Measurements from ENCODE around the gene RGSL1. TPM values are rescaled to one million over a fixed set of nuclear protein-coding genes. Genes with fewer than 3 reads are reported as not detected.

The RGSL1 gene
- polyA plus RNA-seq, 1 experiment = not detected

DNA sequence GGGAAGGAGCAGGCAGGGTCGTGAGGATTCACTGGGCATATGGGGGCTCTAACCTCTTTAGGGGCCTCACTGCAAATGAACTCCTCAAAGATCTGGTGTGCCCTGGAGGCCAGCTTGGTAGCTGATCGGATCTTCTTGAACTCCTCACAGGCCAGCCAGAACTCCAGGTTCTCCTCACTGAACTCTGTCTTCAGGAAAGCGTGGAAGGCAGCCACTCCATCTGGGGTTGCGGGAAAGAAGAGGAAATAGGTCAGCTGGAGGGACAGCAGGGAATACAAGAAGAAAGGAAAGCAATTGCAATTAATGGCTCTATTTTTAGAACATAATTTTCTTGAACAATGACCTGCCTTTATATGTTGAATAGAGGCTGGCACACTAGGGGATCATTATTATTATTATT is 152.0 kb downstream of the RGSL1 start:
- CTCF ChIA-PET = interaction anchor here (0.7 to 16.9 kb wide), 7 partner anchors 9 to 193 kb away, joined by 3 to 488 read pairs (median 6); partner anchors contain the start of gene NPL
- Histone ChIP-seq H3K36me3 (ENCODE audit: control insufficient read depth, insufficient read depth, low read length) (no peaks in the 10 kb centered on the region), H3K27me3 (ENCODE audit: control insufficient read depth, insufficient read depth, low read length) (peaks cover 7% of the 10 kb centered on the region), H3K4me3 (ENCODE audit: low read depth, low read length) (no peak overlapping the region)
- no peak for DNase-seq (ENCODE audit: low read depth)
- POLR2A ChIA-PET = no interaction called here
- TF ChIP-seq, protein P1, sequence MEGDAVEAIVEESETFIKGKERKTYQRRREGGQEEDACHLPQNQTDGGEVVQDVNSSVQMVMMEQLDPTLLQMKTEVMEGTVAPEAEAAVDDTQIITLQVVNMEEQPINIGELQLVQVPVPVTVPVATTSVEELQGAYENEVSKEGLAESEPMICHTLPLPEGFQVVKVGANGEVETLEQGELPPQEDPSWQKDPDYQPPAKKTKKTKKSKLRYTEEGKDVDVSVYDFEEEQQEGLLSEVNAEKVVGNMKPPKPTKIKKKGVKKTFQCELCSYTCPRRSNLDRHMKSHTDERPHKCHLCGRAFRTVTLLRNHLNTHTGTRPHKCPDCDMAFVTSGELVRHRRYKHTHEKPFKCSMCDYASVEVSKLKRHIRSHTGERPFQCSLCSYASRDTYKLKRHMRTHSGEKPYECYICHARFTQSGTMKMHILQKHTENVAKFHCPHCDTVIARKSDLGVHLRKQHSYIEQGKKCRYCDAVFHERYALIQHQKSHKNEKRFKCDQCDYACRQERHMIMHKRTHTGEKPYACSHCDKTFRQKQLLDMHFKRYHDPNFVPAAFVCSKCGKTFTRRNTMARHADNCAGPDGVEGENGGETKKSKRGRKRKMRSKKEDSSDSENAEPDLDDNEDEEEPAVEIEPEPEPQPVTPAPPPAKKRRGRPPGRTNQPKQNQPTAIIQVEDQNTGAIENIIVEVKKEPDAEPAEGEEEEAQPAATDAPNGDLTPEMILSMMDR (IDR thresholded peaks at IDR 0.05; ENCODE audit: insufficient read depth, low read depth, low read length) = no peak

DNA sequence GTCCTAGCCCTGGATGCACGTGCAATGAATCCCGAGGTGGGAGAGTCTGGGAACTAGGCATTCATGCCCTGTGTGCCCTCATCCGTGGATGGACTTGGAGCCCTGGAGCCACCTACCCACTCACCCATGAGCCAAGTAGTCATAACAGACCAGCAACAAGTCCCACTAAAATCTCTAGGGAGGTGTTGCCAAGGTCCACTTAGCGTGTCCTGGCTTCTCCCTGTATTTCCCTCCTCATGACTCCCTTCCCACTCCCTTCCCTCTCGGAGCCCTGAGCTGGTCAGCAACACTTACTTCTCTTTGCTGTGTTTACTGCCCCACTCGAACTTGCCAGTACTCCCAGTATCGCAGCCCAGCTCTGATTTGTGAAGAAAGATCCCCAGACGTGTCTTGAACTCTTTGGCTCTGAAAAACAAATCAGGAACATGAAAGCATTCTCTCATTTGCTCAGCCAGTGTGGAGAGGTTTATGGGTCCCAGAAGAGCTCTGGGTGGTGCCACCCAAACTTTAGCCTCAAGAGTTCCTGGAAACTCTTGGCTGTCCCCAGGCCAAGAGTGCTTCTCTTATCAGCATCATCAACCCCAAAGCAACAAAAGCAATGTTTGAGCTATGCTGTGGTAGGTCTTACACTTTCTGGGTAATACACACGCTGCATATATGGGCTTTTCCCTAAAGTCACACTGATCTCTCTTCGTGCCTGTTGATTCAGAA is 153.1 kb downstream of the RGSL1 start:
- ChIA-PET POLR2A (interaction anchor here (0.6 kb wide), 1 partner anchor 181 kb away, joined by 3 read pairs; no protein-coding TSS in a partner anchor), CTCF (interaction anchor here (0.6 to 16.9 kb wide), 7 partner anchors 8 to 703 kb away, joined by 3 to 488 read pairs (median 4); partner anchors contain the start of genes NPL and RNASEL)
- H3K27me3 ChIP-seq (ENCODE audit: control insufficient read depth, insufficient read depth, low read length) = peaks cover 4% of the 10 kb centered on the region
- TF ChIP-seq, protein P1 (IDR thresholded peaks at IDR 0.05; ENCODE audit: insufficient read depth, low read depth, low read length) = no peak
- no peak for DNase-seq (ENCODE audit: low read depth)
- no peak overlapping the region for H3K4me3 ChIP-seq (ENCODE audit: low read depth, low read length)
- no peaks in the 10 kb centered on the region for H3K36me3 ChIP-seq (ENCODE audit: control insufficient read depth, insufficient read depth, low read length)

DNA sequence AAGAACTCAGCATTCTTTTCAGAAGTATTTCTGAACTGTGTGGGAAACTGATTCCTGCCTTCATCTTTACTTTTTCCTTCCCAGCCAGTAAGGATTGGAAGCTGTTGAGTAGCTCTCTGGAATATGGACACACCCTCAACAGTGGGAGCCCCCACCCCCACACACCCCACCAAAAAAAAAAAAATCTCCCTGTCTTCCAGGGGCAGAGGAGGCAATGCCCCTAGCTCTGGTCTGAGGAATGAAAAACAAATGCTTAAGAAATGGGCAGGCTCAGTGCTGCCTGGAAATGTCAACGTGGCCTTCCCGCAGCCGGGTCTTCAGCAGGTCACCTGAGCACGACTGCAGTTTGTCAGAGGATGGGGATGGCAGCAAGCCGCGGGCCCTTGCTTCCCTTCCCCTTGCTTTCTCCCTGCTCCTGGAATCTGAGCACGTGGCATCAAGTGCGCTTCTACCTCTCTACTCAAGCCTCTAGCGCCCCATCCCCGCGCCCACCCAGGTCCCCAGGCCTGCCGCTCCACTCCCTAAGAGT is 153.8 kb downstream of the RGSL1 start:
- POLR2A ChIA-PET = interaction anchor here (0.6 kb wide), 1 partner anchor 180 kb away, joined by 3 read pairs; no protein-coding TSS in a partner anchor
- Histone ChIP-seq H3K4me3 (ENCODE audit: low read depth, low read length) (peak overlapping the region; percentile 47), H3K27me3 (ENCODE audit: control insufficient read depth, insufficient read depth, low read length) (peaks cover 4% of the 10 kb centered on the region), H3K36me3 (ENCODE audit: control insufficient read depth, insufficient read depth, low read length) (no peaks in the 10 kb centered on the region)
- TF ChIP-seq, protein P1 (IDR thresholded peaks at IDR 0.05; ENCODE audit: insufficient read depth, low read depth, low read length) = no peak
- DNase-seq (ENCODE audit: low read depth) = no peak
- CTCF ChIA-PET = interaction anchor here (0.9 to 16.9 kb wide), 6 partner anchors 9 to 702 kb away, joined by 3 to 488 read pairs (median 8); partner anchors contain the start of genes NPL and RNASEL

DNA sequence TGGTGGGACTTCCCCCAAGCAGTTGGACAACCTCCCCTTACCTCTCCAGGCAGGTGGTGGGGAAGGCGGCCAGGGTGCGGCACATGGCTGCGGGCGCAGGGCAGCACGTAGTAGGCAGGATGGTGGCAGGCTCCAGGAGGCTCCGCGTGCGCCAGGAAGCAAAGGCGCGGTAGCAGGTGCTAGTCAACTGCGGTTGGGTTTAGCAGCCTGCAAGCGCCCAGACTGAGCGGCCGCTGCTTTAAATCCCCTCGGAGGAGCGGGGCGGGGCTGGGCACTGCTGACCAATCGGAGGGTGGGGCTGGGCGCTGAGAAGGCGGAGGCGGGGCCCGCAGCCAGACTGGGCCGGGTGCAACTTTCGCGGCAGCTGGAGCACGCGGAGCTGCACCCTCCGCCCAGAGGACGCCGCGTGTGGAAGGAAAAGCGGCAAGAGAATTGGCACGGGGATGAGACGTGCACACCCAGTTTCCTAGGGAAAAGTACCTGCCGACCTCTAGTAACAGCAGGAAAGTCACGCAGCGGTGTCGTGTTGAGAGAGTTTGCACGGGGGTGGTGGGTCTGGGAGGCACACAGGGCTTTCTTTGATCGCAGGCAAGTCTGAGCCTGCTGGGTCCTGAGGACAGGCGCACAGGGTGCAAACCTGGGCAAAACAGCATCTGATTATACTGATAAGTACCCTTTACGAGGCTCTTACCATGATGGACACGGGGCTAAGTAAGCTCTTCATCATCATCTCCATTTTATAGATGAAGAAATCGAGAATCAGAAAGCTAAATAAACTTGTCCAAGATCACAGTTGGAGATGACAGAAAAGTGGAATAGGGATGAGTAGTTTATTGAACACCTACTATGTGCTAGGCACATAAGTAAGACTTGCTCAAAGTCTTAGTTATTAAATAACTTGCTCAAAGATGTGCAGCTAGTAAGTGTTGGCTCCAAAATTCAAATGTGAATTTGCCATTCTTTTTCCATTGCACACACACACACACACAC is 154.5 kb downstream of the RGSL1 start, which contains the start of gene RGS16:
TSS of gene RGS16 (minus strand) at position 215 of the 990 bp plus-strand sequence. CDS start at position 85, 130 bp downstream.
- Histone ChIP-seq H3K27me3 (ENCODE audit: control insufficient read depth, insufficient read depth, low read length) (peaks cover 4% of the 10 kb centered on the region), H3K4me3 (ENCODE audit: low read depth, low read length) (peak within 1 kb of the TSS; percentile 47), H3K36me3 (ENCODE audit: control insufficient read depth, insufficient read depth, low read length) (no peaks in the 10 kb centered on the region)
- TF ChIP-seq, protein P1 (IDR thresholded peaks at IDR 0.05; ENCODE audit: insufficient read depth, low read depth, low read length) = no peak
- POLR2A ChIA-PET = no interaction called here
- DNase-seq (ENCODE audit: low read depth) = no peak
- CTCF ChIA-PET = interaction anchor here (0.9 to 16.9 kb wide), 6 partner anchors 9 to 702 kb away, joined by 3 to 488 read pairs (median 8); partner anchors contain the start of gene NPL

Measured in BJ (cell line).